ENCODE results near the gene SLC9A9.

DNA sequence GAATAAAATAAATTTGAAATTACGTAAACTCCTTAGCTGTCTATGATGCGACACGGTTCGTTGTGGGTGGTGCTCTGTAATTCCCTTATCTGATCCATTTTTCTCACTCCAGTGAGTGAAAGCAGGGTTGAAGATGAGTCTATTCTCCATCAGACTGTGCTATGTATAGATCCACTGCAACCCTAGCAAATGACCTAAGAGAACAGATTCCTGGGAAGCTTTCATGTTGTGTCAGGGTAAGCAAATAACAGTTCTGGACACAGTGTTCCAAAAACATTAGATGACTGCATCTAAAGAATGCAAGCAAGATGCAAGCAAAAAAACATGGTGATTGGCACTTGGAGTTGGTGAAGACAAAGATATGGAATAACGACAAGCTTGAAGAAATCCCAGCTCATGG lies 239.3 kb downstream of the SLC9A9 start:
- no peak for TF ChIP-seq CTCF (IDR thresholded peaks at IDR 0.05)
- TF ChIP-seq YY1 (IDR thresholded peaks at IDR 0.05; ENCODE audit: low read depth), result no peak

Data from SK-N-SH (cell line).